Lower lobe of right lung (tissue), 2 donors: ENCODE measurements around the gene LHFPL6. TPM values are rescaled to one million over a fixed set of nuclear protein-coding genes. Genes with fewer than 3 reads are reported as not detected.

Experiments used
- ATAC-seq, 2 donors: fragments of 200-7000 bp; cut with Tn5 transposase; one replicate each; pipeline ENCODE4 v1.9.1; 2020 to 2022; ENCODE audit warnings: mild to moderate bottlenecking in 2 of 2, moderate library complexity in 2 of 2
- DNase-seq: peaks from one replicate; pipeline ENCODE4 v3.0.0-alpha.2; 2020
- H3K27ac ChIP-seq: fragments of 200-600 bp; one replicate; pipeline ENCODE4 v1.8.0; 2022
- H3K27me3 ChIP-seq: fragments of 200-600 bp; one replicate; pipeline ENCODE4 v1.8.0; 2022; ENCODE audit warnings: low read depth
- H3K36me3 ChIP-seq: fragments of 200-600 bp; one replicate; pipeline ENCODE4 v1.8.0; 2022; ENCODE audit warnings: mild to moderate bottlenecking
- H3K4me1 ChIP-seq: fragments of 200-600 bp; one replicate; pipeline ENCODE4 v1.8.0; 2022
- H3K4me3 ChIP-seq: fragments of 200-600 bp; one replicate; pipeline ENCODE4 v1.8.0; 2022; ENCODE audit warnings: mild to moderate bottlenecking
- H3K9me3 ChIP-seq: fragments of 200-600 bp; one replicate; pipeline ENCODE4 v1.8.0; 2022
- CTCF ChIP-seq: fragments of 200-600 bp; IDR thresholded peaks from one replicate; pipeline ENCODE4 v1.8.0; 2022; ENCODE audit warnings: antibody characterized with exemption, mild to moderate bottlenecking
- intact Hi-C: fragments of 100-400 bp; cut with DNase I; formaldehyde crosslinking; loops from one replicate; pipeline ENCODE4 v1.11.0; 2022
- total RNA-seq: library from RNA; stranded (reverse); fragmentation: NEBNext Ultra II Directional; extraction: Animal tissue kit (Norgen Biotek cat#: 25700); gene quantifications from one replicate; pipeline ENCODE4 v1.2.1, GENCODE V29; 2021
- donor health status: DM: no; HTN: yes; CAD: no; lungs with severe emphysema.

Gene LHFPL6
- total RNA-seq, 1 donor from 2014 or later, result 68.7 TPM

GRCh38 chr13:39596685-39597084, 6.3 kb downstream of the LHFPL6 start:
- no peak overlapping the region for H3K27ac ChIP-seq
- no peak for TF ChIP-seq CTCF
- H3K27me3 ChIP-seq, result no peaks in the 10 kb centered on the region
- H3K4me3 ChIP-seq, result peak overlapping the region; percentile 2
- H3K4me1 ChIP-seq, result peaks cover 20% of the 10 kb centered on the region
- H3K36me3 ChIP-seq, result no peaks in the 10 kb centered on the region
- intact Hi-C loops, result no loop called here
- DNase-seq (no peak), ATAC-seq (no peak)
- no peaks in the 10 kb centered on the region for H3K9me3 ChIP-seq

- no peak for DNase-seq
- H3K27ac ChIP-seq, result no peak overlapping the region
- no peaks in the 10 kb centered on the region for H3K36me3 ChIP-seq
- H3K4me1 ChIP-seq, result peaks cover 20% of the 10 kb centered on the region
- TF ChIP-seq CTCF, result no peak
- ATAC-seq, result no peak
- no peak overlapping the region for H3K4me3 ChIP-seq
- H3K27me3 ChIP-seq, result no peaks in the 10 kb centered on the region
- H3K9me3 ChIP-seq, result no peaks in the 10 kb centered on the region
- intact Hi-C loops, result no loop called here
These were observed 6.8 kb downstream of the LHFPL6 start for GRCh38 chr13:39596176-39596575.

- TF ChIP-seq CTCF, result no peak
- no peak overlapping the region for H3K4me3 ChIP-seq
- H3K36me3 ChIP-seq, result no peaks in the 10 kb centered on the region
- H3K27me3 ChIP-seq, result no peaks in the 10 kb centered on the region
- peaks cover 6% of the 10 kb centered on the region for H3K4me1 ChIP-seq
- H3K9me3 ChIP-seq, result no peaks in the 10 kb centered on the region
- DNase-seq, result no peak
- intact Hi-C loops, result no loop called here
- no peak for ATAC-seq
- no peak overlapping the region for H3K27ac ChIP-seq
These were observed 12.4 kb downstream of the LHFPL6 start for GRCh38 chr13:39590466-39591036.

GRCh38 chr13:39588384-39588783, 14.6 kb downstream of the LHFPL6 start:
- no peak overlapping the region for H3K4me3 ChIP-seq
- H3K36me3 ChIP-seq, result no peaks in the 10 kb centered on the region
- H3K9me3 ChIP-seq, result no peaks in the 10 kb centered on the region
- H3K27ac ChIP-seq, result no peak overlapping the region
- intact Hi-C loops, result no loop called here
- DNase-seq (no peak), ATAC-seq (no peak)
- TF ChIP-seq CTCF, result no peak
- H3K4me1 ChIP-seq, result peaks cover 6% of the 10 kb centered on the region
- no peaks in the 10 kb centered on the region for H3K27me3 ChIP-seq

- Histone ChIP-seq H3K4me3 (no peak overlapping the region), H3K27me3 (no peaks in the 10 kb centered on the region), H3K27ac (no peak overlapping the region), H3K4me1 (peaks cover 6% of the 10 kb centered on the region), H3K9me3 (no peaks in the 10 kb centered on the region), H3K36me3 (no peaks in the 10 kb centered on the region)
- intact Hi-C loops, result no loop called here
- TF ChIP-seq CTCF, result no peak
- DNase-seq, result no peak
- ATAC-seq, result no peak
These were observed 15.1 kb downstream of the LHFPL6 start for GRCh38 chr13:39587939-39588338.
